GM12878 (cell line): ENCODE data around the gene FPGS. TPM values are rescaled to one million over a fixed set of nuclear protein-coding genes. Genes with fewer than 3 reads are reported as not detected.
A peak's percentile ranks its signal among the peaks of the same experiment; 100 is the strongest.

Experiments used
- ATAC-seq: fragments of 200-7000 bp; cut with Tn5 transposase; 3 replicates; pipeline ENCODE4 v1.9.1; 2020; ENCODE audit warnings: mild to moderate bottlenecking, moderate library complexity
- BruUV-seq: library from RNA; stranded (reverse); fragments of 400-500 nt; replicated peaks from 2 replicates; lab custom pipeline; 2021; lab: Mats Ljungman, UMichigan
- CTCF ChIA-PET: fragments of 300-600 bp; sonication (Branson Sonifier 250); formaldehyde crosslinking; extraction: SDS; loops from one replicate; lab custom pipeline; 2021; ENCODE audit warnings: inconsistent platforms; lab: Yijun Ruan, JAX
- POLR2A ChIA-PET: fragments of 350-600 bp; formaldehyde crosslinking; extraction: SDS; loops from one replicate; lab custom pipeline; 2021; ENCODE audit warnings: inconsistent platforms; lab: Charles Lee
- RAD21 ChIA-PET: fragments of 300-600 bp; sonication (Branson Sonifier 250); formaldehyde crosslinking; loops from one replicate; lab custom pipeline; 2023; ENCODE audit warnings: antibody characterized with exemption; ENCODE audit not compliant: unreplicated experiment; lab: Charles Lee
- SMC1A ChIA-PET: fragments of 300-600 bp; sonication (Branson Sonifier 250); formaldehyde crosslinking; loops from one replicate; lab custom pipeline; 2023; ENCODE audit not compliant: unreplicated experiment, uncharacterized antibody; lab: Charles Lee
- DNase-seq: peaks from one replicate; pipeline ENCODE4 v3.0.0-alpha.2; 2011; ENCODE audit warnings: low read depth, low spot score
- FAIRE-seq: peaks from 3 replicates; lab custom pipeline; 2011; peaks lifted over from hg19 to GRCh38; lab: Jason Lieb, UNC
- H2AFZ ChIP-seq: 2 replicates; pipeline ENCODE4 v1.6.0; 2011; ENCODE audit warnings: low read depth, low read length, control low read depth; ENCODE audit not compliant: control insufficient read depth
- H3K27ac ChIP-seq: 2 replicates; pipeline ENCODE4 v1.5.1; 2011; ENCODE audit warnings: control low read depth; ENCODE audit not compliant: control insufficient read depth, insufficient read depth
- H3K27me3 ChIP-seq, 2 experiments: replicated peaks in 1 of 2; 2 replicates each; pipeline versions ENCODE4 v1.6.0 to v1.6.1; 2011; ENCODE audit warnings: low read length in 1 of 2; ENCODE audit not compliant: control insufficient read depth in 2 of 2, insufficient read depth in 2 of 2
- H3K36me3 ChIP-seq, 2 experiments: 2 replicates each; pipeline ENCODE4 v1.5.1; 2011; ENCODE audit warnings: low read length in 1 of 2; ENCODE audit not compliant: control insufficient read depth in 2 of 2, insufficient read depth in 2 of 2
- H3K4me1 ChIP-seq: 2 replicates; pipeline ENCODE4 v1.6.1; 2011; ENCODE audit warnings: mild to moderate bottlenecking, low read length, moderate library complexity, mixed read lengths; ENCODE audit not compliant: control insufficient read depth, insufficient read depth
- H3K4me2 ChIP-seq: 2 replicates; pipeline ENCODE4 v1.6.0; 2011; ENCODE audit warnings: control low read depth; ENCODE audit not compliant: control insufficient read depth, insufficient read depth
- H3K4me3 ChIP-seq: fragments of 200-600 bp; sonication (generic); 2 replicates; pipeline ENCODE4 v1.5.1; 2016
- H3K79me2 ChIP-seq: 2 replicates; pipeline ENCODE4 v1.6.0; 2011; ENCODE audit warnings: low read length; ENCODE audit not compliant: control insufficient read depth, insufficient read depth
- H3K9ac ChIP-seq: 2 replicates; pipeline ENCODE4 v1.8.0; 2011; ENCODE audit warnings: low read length, control low read depth, mixed read lengths; ENCODE audit not compliant: control insufficient read depth, insufficient read depth
- H3K9me3 ChIP-seq: replicated peaks from 3 replicates; pipeline ENCODE4 v1.5.1; 2011; ENCODE audit warnings: mild to moderate bottlenecking, low read length; ENCODE audit not compliant: control insufficient read depth, insufficient read depth
- H4K20me1 ChIP-seq: 2 replicates; pipeline ENCODE4 v1.6.0; 2011; ENCODE audit not compliant: control insufficient read depth, insufficient read depth
- CBFB ChIP-seq: IDR thresholded peaks from 2 replicates; pipeline ENCODE4 v1.6.1; 2016; ENCODE audit warnings: antibody characterized with exemption, low read depth
- CBX3 ChIP-seq: fragments of 200-600 bp; sonication (generic); IDR thresholded peaks from 2 replicates; pipeline ENCODE4 v1.6.1; 2016; ENCODE audit warnings: low read depth, borderline replicate concordance
- CHD4 ChIP-seq: fragments of 200-600 bp; sonication (generic); IDR thresholded peaks from 2 replicates; pipeline ENCODE4 v1.6.1; 2016; ENCODE audit warnings: mild to moderate bottlenecking
- CTCF ChIP-seq, 3 experiments: IDR thresholded peaks in 2 of 3; conservative IDR thresholded peaks in 1 of 3; 2 replicates each; pipeline ENCODE4 v1.5.1; 2011; ENCODE audit warnings: low read depth in 3 of 3, low read length in 3 of 3, mild to moderate bottlenecking in 3 of 3, control low read depth in 2 of 3, moderate library complexity in 2 of 3, inconsistent platforms in 1 of 3, mixed read lengths in 1 of 3; ENCODE audit not compliant: control insufficient read depth in 2 of 3, insufficient read depth in 1 of 3; ENCODE audit errors: extremely low read depth in 1 of 3
- IRF5 ChIP-seq: fragments of 450-650 bp; IDR thresholded peaks from 2 replicates; pipeline ENCODE4 v1.6.1; 2017; ENCODE audit warnings: borderline replicate concordance
- NR2F1 ChIP-seq: fragments of 450-650 bp; conservative IDR thresholded peaks from 2 replicates; pipeline ENCODE4 v1.6.1; 2017; ENCODE audit warnings: mild to moderate bottlenecking
- RAD21 ChIP-seq: IDR thresholded peaks from 2 replicates; pipeline ENCODE4 v1.6.1; 2011; ENCODE audit warnings: mild to moderate bottlenecking, low read depth, low read length, moderate library complexity; ENCODE audit not compliant: insufficient read depth
- SIN3A ChIP-seq: IDR thresholded peaks from 2 replicates; pipeline ENCODE4 v1.6.1; 2012; ENCODE audit warnings: low read depth, low read length, improper control_type of control experiment
- SIX5 ChIP-seq: IDR thresholded peaks from 2 replicates; pipeline ENCODE4 v1.6.1; 2011; ENCODE audit warnings: mild to moderate bottlenecking, low read depth, low read length, moderate library complexity; ENCODE audit not compliant: severe bottlenecking
- SMC3 ChIP-seq: IDR thresholded peaks from 2 replicates; pipeline ENCODE4 v1.6.1; 2011; ENCODE audit warnings: low read length, improper control_type of control experiment, borderline replicate concordance
- WGBS: methylation state at CpG from one replicate; pipeline ENCODE4 v1.1.6; 2016; ENCODE audit warnings: low lambda C conversion rate; ENCODE audit not compliant: insufficient replicate concordance, insufficient coverage; ENCODE audit errors: missing lambda C conversion rate; 5-methylcytosine and 5-hydroxymethylcytosine counted together
- in situ Hi-C: fragments of 300-500 bp; cut with MboI; formaldehyde crosslinking; loops from 9 replicates; pipeline ENCODE4 v1.14.3; 2018; ENCODE audit warnings: mixed read lengths
- intact Hi-C: fragments of 100-400 bp; cut with micrococcal nuclease; formaldehyde crosslinking; loops from one replicate; pipeline ENCODE4 v1.14.2; 2022; ENCODE audit not compliant: unreplicated experiment
- polyA plus RNA-seq, 11 experiments: library from polyadenylated mRNA; depleted of rRNA in 4 of 11; unstranded in 6 of 11; stranded (reverse) in 5 of 11; fragments of >200 nt; fragmentation: Nextera tagmentation in 4 of 11; fragmentation: Illumina TruSeq in 1 of 11; extraction: Ambion mirVana in 4 of 11; extraction: Trizol in 1 of 11; gene quantifications; 1 replicate in 1 of 11; 2 replicates in 10 of 11; pipeline versions ENCODE4 v1.2.1 to v1.2.3, GENCODE V29; 2011 to 2016; ENCODE audit warnings: inconsistent platforms in 2 of 11, missing spikeins in 2 of 11, low read depth in 1 of 11
- total RNA-seq, 4 experiments: library from RNA; depleted of rRNA in 3 of 4; stranded (reverse); fragments of >200 nt in 3 of 4; fragmentation: Illumina TruSeq in 1 of 4; extraction: Trizol in 1 of 4; gene quantifications; 2 replicates each; pipeline versions ENCODE4 v1.2.1 to v1.2.3, GENCODE V29; 2013 to 2021

FPGS gene
- total and polyA plus RNA-seq, 10 of the 15 experiments (the other 5 are each of a cell fraction or from before 2014, with no cell fraction given): 1.2 to 127 (median 80.4) TPM

- TF ChIP-seq CBX3 (no peak), SIX5 (no peak), CHD4 (no peak)
- TF ChIP-seq, all 136 proteins: peak for 0
- WGBS: 86% methylated on average over 14 of the region's 16 CpGs
- Histone ChIP-seq H3K27ac (no peak overlapping the region), H4K20me1 (0 out of 2 replicates have a peak, but pooled peaks cover 2% of the 10 kb centered on the region), H3K4me1 (0 out of 2 replicates have a peak, but pooled peaks cover under 1% of the 10 kb centered on the region), H3K4me3 (no peak overlapping the region), H3K4me2 (no peak overlapping the region), H3K27me3 (no peaks in the 10 kb centered on the region), H3K9me3 (no peaks in the 10 kb centered on the region), H2AFZ (no peak overlapping the region), H3K9ac (no peak overlapping the region), H3K79me2 (no peaks in the 10 kb centered on the region; the same call in 1 of the 2 replicates), H3K36me3 (peaks cover 5 to 17% of the 10 kb centered on the region in 2 experiments)
- intact Hi-C loops: no loop called here
- SMC1A ChIA-PET: interaction anchor here (0.9 to 2.1 kb wide), 3 partner anchors 16 to 107 kb away, joined by 3 to 5 read pairs (median 4); no protein-coding TSS in a partner anchor
- no peak for ATAC-seq
- no peak for FAIRE-seq
- CTCF ChIA-PET: interaction anchor here (1.2 to 1.3 kb wide), 2 partner anchors 9 to 108 kb away, joined by 4 read pairs; no protein-coding TSS in a partner anchor
- in situ Hi-C loops: no loop called here
- DNase-seq: no peak
- no TSS peak for BruUV-seq
- RAD21 ChIA-PET: no interaction called here
- POLR2A ChIA-PET: interaction anchor here (1.5 kb wide), 1 partner anchor 9 kb away, joined by 3 read pairs; no protein-coding TSS in a partner anchor
Measured at GRCh38 chr9:127762111-127762676, 40.5 kb upstream of the FPGS start.

- intact Hi-C loops (loop anchor here (1.0 kb wide), 1 partner anchor 20 kb away; no protein-coding TSS in a partner anchor), in situ Hi-C loops (no loop called here)
- Histone ChIP-seq H2AFZ (no peak overlapping the region), H3K79me2 (no peaks in the 10 kb centered on the region; the same call in none of the 2 replicates), H3K4me2 (no peak overlapping the region), H3K9me3 (no peaks in the 10 kb centered on the region), H3K9ac (no peak overlapping the region), H3K27ac (no peak overlapping the region), H3K4me1 (peaks cover 7% of the 10 kb centered on the region), H3K36me3 (peaks cover 5 to 30% of the 10 kb centered on the region in 2 experiments), H4K20me1 (0 out of 2 replicates have a peak, but pooled peaks cover 4% of the 10 kb centered on the region), H3K27me3 (no peaks in the 10 kb centered on the region), H3K4me3 (no peak overlapping the region)
- BruUV-seq: TSS peak; percentile 37
- ChIA-PET RAD21 (interaction anchor here (0.5 to 3.5 kb wide), 7 partner anchors 14 to 157 kb away, joined by 3 to 18 read pairs (median 11); partner anchors contain the start of genes CDK9, SH2D3C, ST6GALNAC4 and TOR2A), POLR2A (interaction anchor here (1.4 kb wide), 1 partner anchor 29 kb away, joined by 5 read pairs; the partner anchor contains the start of gene TOR2A), CTCF (interaction anchor here (0.7 to 1.8 kb wide), 10 partner anchors 12 to 272 kb away, joined by 3 to 15 read pairs (median 5); partner anchors contain the start of genes SH2D3C and TOR2A), SMC1A (interaction anchor here (1.0 to 2.1 kb wide), 8 partner anchors 11 to 106 kb away, joined by 3 to 5 read pairs (median 3); partner anchors contain the start of genes ENG and TOR2A)
- FAIRE-seq (no peak), DNase-seq (no peak), ATAC-seq (peak; percentile 78)
- WGBS: 82% methylated on average over 7 of the region's 7 CpGs
- peak; percentile 46 for TF ChIP-seq RAD21
- TF ChIP-seq CTCF (IDR thresholded peaks at IDR 0.05 in 2 of 3, conservative IDR thresholded peaks at IDR 0.05 in 1 of 3; ENCODE audit: control insufficient read depth in 2 of 3, extremely low read depth in 1 of 3, insufficient read depth in 1 of 3, low read depth in 3 of 3, low read length in 3 of 3): peak; percentile 31 to 47 (median 45); a peak in 5 of 6 replicates
- TF ChIP-seq CBFB: no peak
- no peak for TF ChIP-seq IRF5
- no peak for TF ChIP-seq SIN3A
- peak; percentile 50; the same call in 1 of the 2 replicates for TF ChIP-seq SMC3
- no peak for TF ChIP-seq NR2F1
Measured at GRCh38 chr9:127763918-127764384, 38.7 kb upstream of the FPGS start.
